Measurements from ENCODE around the gene EFCC1. TPM values are rescaled to one million over a fixed set of nuclear protein-coding genes. Genes with fewer than 3 reads are reported as not detected.

EFCC1 gene
- total and polyA plus RNA-seq, 2 of the 13 experiments (the other 11 are each of a cell fraction or from before 2014, with no cell fraction given), result not detected

DNA sequence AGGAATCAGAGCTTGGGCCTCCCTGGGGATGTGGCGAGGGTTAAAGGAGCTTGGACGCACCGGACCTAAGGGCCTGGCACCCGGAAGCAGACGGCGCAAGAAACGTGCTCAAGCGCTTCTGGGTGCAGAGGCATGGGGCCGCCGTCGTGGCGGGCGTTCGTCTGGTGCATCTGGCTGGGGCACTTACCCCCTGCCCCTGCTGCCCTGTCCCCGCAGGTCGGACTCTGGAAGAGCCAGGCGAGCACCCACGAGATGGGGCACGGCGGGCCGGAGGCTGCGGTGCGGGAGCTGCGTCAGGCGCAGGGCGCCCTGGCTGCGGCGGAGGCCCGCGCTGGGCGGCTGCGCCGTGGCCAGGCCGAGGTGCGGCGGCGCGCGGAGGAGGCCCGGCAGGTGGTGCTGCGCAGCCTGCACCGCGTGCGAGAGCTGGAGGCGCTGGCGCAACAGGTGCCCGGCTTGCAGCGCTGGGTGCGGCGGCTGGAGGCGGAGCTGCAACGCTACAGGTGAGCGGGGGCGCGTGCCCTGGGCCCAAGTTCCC lies 2.5 kb downstream of the EFCC1 start (continued):
- TF ChIP-seq RFXAP (CRISPR knock-in tag; IDR thresholded peaks at IDR 0.05; ENCODE audit: borderline replicate concordance) (peak; percentile 32; the same call in 1 of the 2 replicates), ZNF749 (CRISPR knock-in tag; IDR thresholded peaks at IDR 0.05; ENCODE audit: borderline replicate concordance) (no peak), EED (CRISPR knock-in tag; IDR thresholded peaks at IDR 0.05) (no peak), ZNF761 (CRISPR knock-in tag; conservative IDR thresholded peaks at IDR 0.05) (no peak), JARID2 (CRISPR knock-in tag; IDR thresholded peaks at IDR 0.05; ENCODE audit: insufficient replicate concordance) (no peak), MEF2D (CRISPR knock-in tag; IDR thresholded peaks at IDR 0.05) (no peak), ZSCAN22 (CRISPR knock-in tag; IDR thresholded peaks at IDR 0.05) (no peak), PAX8 (CRISPR knock-in tag; IDR thresholded peaks at IDR 0.05; ENCODE audit: borderline replicate concordance) (peak; percentile 66; the same call in 1 of the 2 replicates), SIX4 (CRISPR knock-in tag; IDR thresholded peaks at IDR 0.05) (no peak), ZNF224 (CRISPR knock-in tag; IDR thresholded peaks at IDR 0.05) (no peak), MYNN (CRISPR knock-in tag; IDR thresholded peaks at IDR 0.05; ENCODE audit: low read depth) (no peak), ZNF350 (CRISPR knock-in tag; IDR thresholded peaks at IDR 0.05; ENCODE audit: borderline replicate concordance, low read depth) (no peak), SP140L (CRISPR knock-in tag; IDR thresholded peaks at IDR 0.05; ENCODE audit: borderline replicate concordance) (no peak), ZBTB42 (CRISPR knock-in tag; IDR thresholded peaks at IDR 0.05) (no peak), ZNF546 (CRISPR knock-in tag; conservative IDR thresholded peaks at IDR 0.05) (no peak), CCAR2 (optimal IDR thresholded peaks at IDR 0.05; ENCODE audit: low read depth, low read length) (no peak)
- TF ChIP-seq, protein P1, sequence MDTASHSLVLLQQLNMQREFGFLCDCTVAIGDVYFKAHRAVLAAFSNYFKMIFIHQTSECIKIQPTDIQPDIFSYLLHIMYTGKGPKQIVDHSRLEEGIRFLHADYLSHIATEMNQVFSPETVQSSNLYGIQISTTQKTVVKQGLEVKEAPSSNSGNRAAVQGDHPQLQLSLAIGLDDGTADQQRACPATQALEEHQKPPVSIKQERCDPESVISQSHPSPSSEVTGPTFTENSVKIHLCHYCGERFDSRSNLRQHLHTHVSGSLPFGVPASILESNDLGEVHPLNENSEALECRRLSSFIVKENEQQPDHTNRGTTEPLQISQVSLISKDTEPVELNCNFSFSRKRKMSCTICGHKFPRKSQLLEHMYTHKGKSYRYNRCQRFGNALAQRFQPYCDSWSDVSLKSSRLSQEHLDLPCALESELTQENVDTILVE (CRISPR knock-in tag; IDR thresholded peaks at IDR 0.05), result no peak
- TF ChIP-seq, protein P2, sequence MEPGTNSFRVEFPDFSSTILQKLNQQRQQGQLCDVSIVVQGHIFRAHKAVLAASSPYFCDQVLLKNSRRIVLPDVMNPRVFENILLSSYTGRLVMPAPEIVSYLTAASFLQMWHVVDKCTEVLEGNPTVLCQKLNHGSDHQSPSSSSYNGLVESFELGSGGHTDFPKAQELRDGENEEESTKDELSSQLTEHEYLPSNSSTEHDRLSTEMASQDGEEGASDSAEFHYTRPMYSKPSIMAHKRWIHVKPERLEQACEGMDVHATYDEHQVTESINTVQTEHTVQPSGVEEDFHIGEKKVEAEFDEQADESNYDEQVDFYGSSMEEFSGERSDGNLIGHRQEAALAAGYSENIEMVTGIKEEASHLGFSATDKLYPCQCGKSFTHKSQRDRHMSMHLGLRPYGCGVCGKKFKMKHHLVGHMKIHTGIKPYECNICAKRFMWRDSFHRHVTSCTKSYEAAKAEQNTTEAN (CRISPR knock-in tag; conservative IDR thresholded peaks at IDR 0.05), result no peak
- TF ChIP-seq, protein P3, sequence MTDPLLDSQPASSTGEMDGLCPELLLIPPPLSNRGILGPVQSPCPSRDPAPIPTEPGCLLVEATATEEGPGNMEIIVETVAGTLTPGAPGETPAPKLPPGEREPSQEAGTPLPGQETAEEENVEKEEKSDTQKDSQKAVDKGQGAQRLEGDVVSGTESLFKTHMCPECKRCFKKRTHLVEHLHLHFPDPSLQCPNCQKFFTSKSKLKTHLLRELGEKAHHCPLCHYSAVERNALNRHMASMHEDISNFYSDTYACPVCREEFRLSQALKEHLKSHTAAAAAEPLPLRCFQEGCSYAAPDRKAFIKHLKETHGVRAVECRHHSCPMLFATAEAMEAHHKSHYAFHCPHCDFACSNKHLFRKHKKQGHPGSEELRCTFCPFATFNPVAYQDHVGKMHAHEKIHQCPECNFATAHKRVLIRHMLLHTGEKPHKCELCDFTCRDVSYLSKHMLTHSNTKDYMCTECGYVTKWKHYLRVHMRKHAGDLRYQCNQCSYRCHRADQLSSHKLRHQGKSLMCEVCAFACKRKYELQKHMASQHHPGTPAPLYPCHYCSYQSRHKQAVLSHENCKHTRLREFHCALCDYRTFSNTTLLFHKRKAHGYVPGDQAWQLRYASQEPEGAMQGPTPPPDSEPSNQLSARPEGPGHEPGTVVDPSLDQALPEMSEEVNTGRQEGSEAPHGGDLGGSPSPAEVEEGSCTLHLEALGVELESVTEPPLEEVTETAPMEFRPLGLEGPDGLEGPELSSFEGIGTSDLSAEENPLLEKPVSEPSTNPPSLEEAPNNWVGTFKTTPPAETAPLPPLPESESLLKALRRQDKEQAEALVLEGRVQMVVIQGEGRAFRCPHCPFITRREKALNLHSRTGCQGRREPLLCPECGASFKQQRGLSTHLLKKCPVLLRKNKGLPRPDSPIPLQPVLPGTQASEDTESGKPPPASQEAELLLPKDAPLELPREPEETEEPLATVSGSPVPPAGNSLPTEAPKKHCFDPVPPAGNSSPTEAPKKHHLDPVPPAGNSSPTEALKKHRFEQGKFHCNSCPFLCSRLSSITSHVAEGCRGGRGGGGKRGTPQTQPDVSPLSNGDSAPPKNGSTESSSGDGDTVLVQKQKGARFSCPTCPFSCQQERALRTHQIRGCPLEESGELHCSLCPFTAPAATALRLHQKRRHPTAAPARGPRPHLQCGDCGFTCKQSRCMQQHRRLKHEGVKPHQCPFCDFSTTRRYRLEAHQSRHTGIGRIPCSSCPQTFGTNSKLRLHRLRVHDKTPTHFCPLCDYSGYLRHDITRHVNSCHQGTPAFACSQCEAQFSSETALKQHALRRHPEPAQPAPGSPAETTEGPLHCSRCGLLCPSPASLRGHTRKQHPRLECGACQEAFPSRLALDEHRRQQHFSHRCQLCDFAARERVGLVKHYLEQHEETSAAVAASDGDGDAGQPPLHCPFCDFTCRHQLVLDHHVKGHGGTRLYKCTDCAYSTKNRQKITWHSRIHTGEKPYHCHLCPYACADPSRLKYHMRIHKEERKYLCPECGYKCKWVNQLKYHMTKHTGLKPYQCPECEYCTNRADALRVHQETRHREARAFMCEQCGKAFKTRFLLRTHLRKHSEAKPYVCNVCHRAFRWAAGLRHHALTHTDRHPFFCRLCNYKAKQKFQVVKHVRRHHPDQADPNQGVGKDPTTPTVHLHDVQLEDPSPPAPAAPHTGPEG (CRISPR knock-in tag; IDR thresholded peaks at IDR 0.05), result 0 out of 2 replicates have a peak, but pooled peaks have one; percentile 38
- TF ChIP-seq, protein P4, sequence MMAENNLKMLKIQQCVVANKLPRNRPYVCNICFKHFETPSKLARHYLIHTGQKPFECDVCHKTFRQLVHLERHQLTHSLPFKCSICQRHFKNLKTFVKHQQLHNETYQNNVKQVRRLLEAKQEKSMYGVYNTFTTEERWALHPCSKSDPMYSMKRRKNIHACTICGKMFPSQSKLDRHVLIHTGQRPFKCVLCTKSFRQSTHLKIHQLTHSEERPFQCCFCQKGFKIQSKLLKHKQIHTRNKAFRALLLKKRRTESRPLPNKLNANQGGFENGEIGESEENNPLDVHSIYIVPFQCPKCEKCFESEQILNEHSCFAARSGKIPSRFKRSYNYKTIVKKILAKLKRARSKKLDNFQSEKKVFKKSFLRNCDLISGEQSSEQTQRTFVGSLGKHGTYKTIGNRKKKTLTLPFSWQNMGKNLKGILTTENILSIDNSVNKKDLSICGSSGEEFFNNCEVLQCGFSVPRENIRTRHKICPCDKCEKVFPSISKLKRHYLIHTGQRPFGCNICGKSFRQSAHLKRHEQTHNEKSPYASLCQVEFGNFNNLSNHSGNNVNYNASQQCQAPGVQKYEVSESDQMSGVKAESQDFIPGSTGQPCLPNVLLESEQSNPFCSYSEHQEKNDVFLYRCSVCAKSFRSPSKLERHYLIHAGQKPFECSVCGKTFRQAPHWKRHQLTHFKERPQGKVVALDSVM (CRISPR knock-in tag; IDR thresholded peaks at IDR 0.05), result peak; percentile 43; the same call in 1 of the 2 replicates

Data from HepG2 (cell line).